ENCODE data around the gene CKAP5.

Gene CKAP5

DNA sequence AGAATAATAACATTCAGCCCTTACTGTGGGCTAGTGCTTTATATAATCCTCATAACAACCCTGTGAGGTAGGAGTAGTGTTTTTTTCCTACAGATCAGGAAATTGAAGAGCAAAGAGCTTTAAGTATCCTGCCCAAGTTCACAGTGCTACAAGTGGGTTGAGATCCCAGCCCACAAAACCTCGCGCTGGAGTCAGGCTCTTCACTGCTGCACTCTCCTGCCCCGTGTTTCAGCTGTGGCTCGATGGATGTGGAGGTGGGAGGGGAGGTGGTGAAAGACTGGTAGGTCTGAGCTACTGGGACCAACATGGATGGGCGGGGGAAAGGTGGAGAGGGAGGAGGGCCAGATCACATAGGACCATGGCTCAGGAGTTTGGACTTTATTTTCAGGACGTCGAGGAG is 139.2 kb downstream of the CKAP5 start:
- in situ Hi-C loops (cut with MboI; ENCODE audit: low sequenced_read_pairs), result no loop called here

DNA sequence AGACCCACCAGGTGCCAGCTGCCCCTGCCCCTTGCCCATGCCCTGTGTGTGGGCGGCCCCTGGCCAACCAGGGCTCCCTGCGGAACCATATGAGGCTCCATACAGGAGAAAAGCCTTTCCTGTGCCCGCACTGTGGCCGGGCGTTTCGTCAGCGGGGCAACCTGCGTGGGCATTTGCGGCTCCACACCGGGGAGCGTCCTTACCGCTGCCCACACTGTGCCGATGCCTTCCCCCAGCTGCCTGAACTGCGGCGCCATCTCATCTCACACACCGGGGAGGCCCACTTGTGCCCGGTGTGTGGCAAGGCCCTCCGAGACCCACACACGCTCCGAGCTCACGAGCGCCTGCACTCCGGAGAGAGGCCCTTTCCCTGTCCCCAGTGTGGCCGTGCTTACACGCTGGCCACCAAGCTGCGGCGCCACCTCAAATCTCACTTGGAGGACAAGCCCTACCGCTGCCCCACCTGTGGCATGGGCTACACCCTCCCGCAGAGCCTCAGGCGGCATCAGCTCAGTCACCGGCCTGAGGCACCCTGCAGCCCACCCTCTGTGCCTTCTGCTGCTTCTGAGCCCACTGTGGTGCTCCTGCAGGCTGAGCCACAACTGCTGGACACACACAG is 140.9 kb downstream of the CKAP5 start:
- in situ Hi-C loops (cut with MboI; ENCODE audit: low sequenced_read_pairs), result no loop called here

DNA sequence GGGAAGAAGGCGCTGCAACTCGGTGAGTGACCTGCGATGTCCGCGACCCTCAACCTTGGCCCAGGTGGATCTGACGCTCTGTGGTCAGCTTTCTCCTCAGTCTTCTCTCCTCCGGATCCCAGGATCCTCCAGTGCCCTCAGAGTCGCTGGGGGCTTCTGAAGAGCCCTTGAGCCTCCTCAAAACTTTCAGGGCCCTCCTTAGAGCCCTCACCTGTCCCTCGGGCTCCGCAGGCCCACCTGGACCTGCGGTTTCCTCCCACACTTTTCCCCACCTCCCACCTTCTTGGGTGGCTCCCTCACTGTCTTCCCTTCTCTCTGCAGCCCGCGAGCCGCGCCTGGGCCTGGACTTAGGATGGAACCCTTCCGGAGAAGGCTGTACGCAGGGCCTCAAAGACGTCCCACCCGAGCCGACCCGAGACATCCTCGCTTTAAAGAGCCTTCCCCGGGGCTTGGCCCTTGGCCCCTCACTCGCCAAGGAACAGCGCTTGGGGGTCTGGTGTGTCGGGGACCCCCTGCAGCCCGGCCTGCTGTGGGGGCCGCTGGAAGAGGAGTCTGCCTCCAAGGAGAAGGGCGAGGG is 144.9 kb downstream of the CKAP5 start:
- in situ Hi-C loops (cut with MboI; ENCODE audit: low sequenced_read_pairs), result no loop called here

DNA sequence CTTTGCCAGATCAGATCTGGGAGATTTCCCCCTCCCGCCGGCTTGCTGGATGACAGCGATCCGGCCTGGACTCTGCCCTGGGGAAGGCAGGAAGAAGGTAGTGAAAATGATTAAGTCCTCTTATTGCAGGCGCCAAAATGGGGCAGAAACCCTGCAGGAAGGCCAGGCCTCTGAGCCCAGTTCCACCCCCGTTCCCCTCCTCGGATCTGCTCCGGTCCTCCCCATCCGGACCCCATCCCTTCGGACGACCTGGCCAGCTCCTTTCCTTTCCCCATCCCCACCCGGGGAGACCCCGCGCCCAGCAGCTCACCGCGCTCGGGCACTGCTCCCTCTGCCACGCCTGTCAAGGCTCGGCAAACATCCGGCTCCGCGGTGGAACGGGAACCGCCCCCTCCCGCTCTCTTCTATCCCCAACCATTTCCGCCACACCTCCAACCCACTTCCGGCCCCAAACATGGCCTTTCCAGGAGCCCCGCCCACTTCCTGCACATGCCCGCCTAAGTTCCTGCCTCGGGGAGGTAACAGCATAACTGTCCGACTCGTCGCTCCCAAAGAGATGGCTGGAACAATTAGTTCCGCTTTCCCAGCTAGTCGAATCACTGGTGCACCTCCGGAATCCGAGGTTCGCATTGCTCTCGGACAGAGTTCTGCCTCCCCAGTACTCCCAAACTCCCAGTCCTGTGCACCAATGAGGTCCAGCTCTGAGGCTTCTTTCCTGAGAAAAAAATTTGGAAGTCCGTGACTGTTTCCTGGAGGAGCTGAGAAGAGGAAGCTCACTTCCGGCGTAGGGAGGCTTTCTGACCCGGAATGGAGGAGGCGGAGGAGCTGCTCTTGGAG is 145.6 kb downstream of the CKAP5 start, which contains the start of the genes ARHGAP1 and ZNF408:
TSS of gene ARHGAP1 (minus strand) at position 379 of the 837 bp plus-strand sequence. CDS start 4,512 bp downstream, outside the sequence.
TSS of gene ZNF408 (plus strand) at position 791 of the 837 bp plus-strand sequence. CDS start at position 808, 17 bp downstream.
- in situ Hi-C loops (cut with MboI; ENCODE audit: low sequenced_read_pairs), result no loop called here

GRCh38 chr11:46698597-46698996 is 147.5 kb downstream of the CKAP5 start:
- in situ Hi-C loops (cut with MboI; ENCODE audit: low sequenced_read_pairs), result no loop called here

- in situ Hi-C loops (cut with MboI; ENCODE audit: low sequenced_read_pairs), result no loop called here
Observed at GRCh38 chr11:46697723-46698122, 148.4 kb downstream of the CKAP5 start.

GRCh38 chr11:46697303-46697702 is 148.8 kb downstream of the CKAP5 start:
- in situ Hi-C loops (cut with MboI; ENCODE audit: low sequenced_read_pairs), result no loop called here

DNA sequence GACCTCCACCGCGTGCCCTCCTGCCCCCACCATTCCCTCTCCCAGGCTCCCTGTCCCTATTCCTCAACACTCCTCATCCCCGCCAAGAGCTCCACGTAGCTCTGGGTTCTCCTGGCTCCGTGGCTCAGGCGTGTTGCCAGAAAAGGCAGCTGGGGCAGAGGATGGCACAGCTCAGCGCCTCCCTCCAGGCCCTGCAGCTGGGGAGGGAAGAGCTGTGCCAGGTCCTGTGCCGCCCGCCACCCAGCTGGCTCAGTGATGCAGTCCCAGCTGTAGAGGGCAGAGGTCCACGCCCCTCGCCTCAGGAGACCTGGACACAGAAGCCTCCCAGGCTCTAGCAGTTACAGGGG is 149.9 kb downstream of the CKAP5 start:
- in situ Hi-C loops (cut with MboI; ENCODE audit: low sequenced_read_pairs), result no loop called here

DNA sequence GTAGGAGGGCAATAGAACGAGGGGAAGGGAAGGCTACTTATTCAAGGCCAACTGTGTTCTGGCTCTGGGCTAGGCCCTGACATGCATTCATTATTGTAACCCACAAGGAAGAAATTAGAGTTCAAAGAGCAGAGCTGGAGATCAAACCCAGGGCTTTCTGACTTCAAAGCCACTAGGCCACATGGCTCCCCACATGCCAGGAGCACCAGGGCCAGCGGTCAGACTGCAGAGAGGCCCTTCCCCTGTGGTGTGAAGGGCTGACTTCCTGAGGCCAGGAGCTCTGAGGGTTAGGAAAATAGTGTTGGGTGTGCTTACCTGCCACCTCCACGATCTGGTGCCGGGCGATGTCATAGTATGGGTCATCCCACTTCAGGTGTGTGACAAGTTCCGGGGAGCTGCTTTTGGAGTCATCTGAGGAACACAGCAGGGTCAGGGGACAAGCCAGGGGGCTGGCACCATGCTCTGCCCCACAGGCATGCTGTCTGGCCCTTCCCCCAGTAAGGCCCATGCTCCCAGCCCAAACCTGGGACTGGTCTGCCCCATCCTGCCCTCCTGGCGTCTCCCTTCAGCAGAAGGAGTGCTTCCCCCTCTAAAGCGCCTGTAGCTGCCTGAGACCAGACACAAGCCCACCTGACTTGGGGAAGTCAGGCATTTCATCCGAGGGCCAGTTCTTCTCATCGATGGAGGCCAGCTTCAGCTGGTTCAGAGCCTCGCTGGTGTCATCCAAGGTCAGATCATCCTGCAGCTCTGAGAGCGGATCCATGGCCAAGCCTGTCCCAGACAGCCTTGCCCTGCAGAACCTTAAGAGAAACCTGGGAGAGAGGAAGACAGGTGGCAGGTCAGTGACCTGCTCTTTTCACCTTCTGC is 150.5 kb downstream of the CKAP5 start:
- in situ Hi-C loops (cut with MboI; ENCODE audit: low sequenced_read_pairs), result no loop called here

- in situ Hi-C loops (cut with MboI; ENCODE audit: low sequenced_read_pairs), result no loop called here
Observed at GRCh38 chr11:46694607-46695006, 151.5 kb downstream of the CKAP5 start.

DNA sequence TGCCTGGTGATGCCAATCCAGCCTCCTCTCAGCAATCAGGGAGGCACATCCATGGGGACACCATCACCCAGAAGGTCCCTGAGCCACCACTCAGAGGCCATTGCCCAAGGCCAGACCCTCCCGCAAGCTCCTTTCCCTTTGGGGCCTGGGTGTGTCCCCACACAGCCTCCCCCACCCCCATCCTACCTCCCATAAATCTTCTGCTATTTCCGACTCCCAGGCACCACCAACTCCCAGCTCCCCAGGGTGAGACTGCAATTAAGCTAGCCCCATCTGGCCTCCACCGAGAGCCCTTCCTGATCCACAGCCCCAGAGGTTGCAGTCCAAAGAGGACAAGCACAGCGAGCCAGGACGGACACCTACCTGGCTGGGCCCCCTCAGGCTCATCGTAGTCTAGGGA is 152.0 kb downstream of the CKAP5 start:
- in situ Hi-C loops (cut with MboI; ENCODE audit: low sequenced_read_pairs), result no loop called here

GRCh38 chr11:46693597-46694012 is 152.5 kb downstream of the CKAP5 start:
- in situ Hi-C loops (cut with MboI; ENCODE audit: low sequenced_read_pairs), result no loop called here

Data from HL-60/S4 (cell line).